Upper lobe of left lung (tissue), 4 donors: ENCODE measurements around the gene TRIM6.

Experiments
- CTCF ChIP-seq, 6 experiments: fragments of 450-650 bp in 4 of 6; fragments of 200-600 bp in 2 of 6; sonication (generic) in 2 of 6; IDR thresholded peaks; one replicate each; pipeline ENCODE4 v1.5.1; 2016 to 2019; ENCODE audit warnings: antibody characterized with exemption in 6 of 6
- EP300 ChIP-seq, 4 donors: sonication (generic); formaldehyde crosslinking; IDR thresholded peaks; one replicate each; pipeline ENCODE4 v1.5.1; 2017; ENCODE audit warnings: antibody characterized with exemption in 4 of 4, control low read depth in 2 of 4
- POLR2A ChIP-seq, 4 donors: fragments of 450-650 bp; IDR thresholded peaks; one replicate each; pipeline ENCODE4 v1.5.1; 2016 to 2017; ENCODE audit warnings: antibody characterized with exemption in 4 of 4, mild to moderate bottlenecking in 2 of 4
- POLR2AphosphoS5 ChIP-seq, 2 donors: sonication (generic); formaldehyde crosslinking; IDR thresholded peaks; one replicate each; pipeline ENCODE4 v1.5.1; 2017; ENCODE audit warnings: antibody characterized with exemption in 2 of 2

- no peak for TF ChIP-seq POLR2A (IDR thresholded peaks at IDR 0.05)
- TF ChIP-seq CTCF (IDR thresholded peaks at IDR 0.05) = no peak
- TF ChIP-seq POLR2AphosphoS5 (IDR thresholded peaks at IDR 0.05) = no peak
- no peak for TF ChIP-seq EP300 (IDR thresholded peaks at IDR 0.05)
Observed at GRCh38 chr11:5581014-5581413, 15.4 kb upstream of the TRIM6 start.
